Keratinocyte (primary cell): ENCODE data around the gene ANO7. TPM values are rescaled to one million over a fixed set of nuclear protein-coding genes. Genes with fewer than 3 reads are reported as not detected.

Source experiments
- DNase-seq: peaks from one replicate; pipeline ENCODE4 v3.0.0-alpha.2; 2011; ENCODE audit warnings: low read depth, missing footprints, low spot score
- FAIRE-seq: peaks from 2 replicates; lab custom pipeline; 2011; peaks lifted over from hg19 to GRCh38; lab: Jason Lieb, UNC
- H2AFZ ChIP-seq: 2 replicates; pipeline ENCODE4 v1.6.0; 2012; ENCODE audit warnings: low read length, control low read depth, inconsistent platforms; ENCODE audit not compliant: control insufficient read depth
- H3K27ac ChIP-seq: 2 replicates; pipeline ENCODE4 v1.5.1; 2011; ENCODE audit warnings: low read length; ENCODE audit not compliant: control insufficient read depth, insufficient read depth
- H3K27me3 ChIP-seq: 3 replicates; pipeline ENCODE4 v1.6.0; 2011; ENCODE audit warnings: low read length; ENCODE audit not compliant: control insufficient read depth, insufficient read depth; ENCODE audit errors: extremely low read depth
- H3K36me3 ChIP-seq, 2 experiments: 2 replicates in 1 of 2; 3 replicates in 1 of 2; pipeline ENCODE4 v1.5.1; 2011; ENCODE audit warnings: low read length in 2 of 2, mild to moderate bottlenecking in 1 of 2; ENCODE audit not compliant: control insufficient read depth in 2 of 2, insufficient read depth in 2 of 2; ENCODE audit errors: extremely low read depth in 1 of 2
- H3K4me1 ChIP-seq: 3 replicates; pipeline ENCODE4 v1.5.1; 2011; ENCODE audit warnings: low read length; ENCODE audit not compliant: control insufficient read depth, insufficient read depth; ENCODE audit errors: extremely low read depth
- H3K4me2 ChIP-seq: 3 replicates; pipeline ENCODE4 v1.6.0; 2011; ENCODE audit warnings: low read depth, low read length; ENCODE audit not compliant: control insufficient read depth, insufficient read depth; ENCODE audit errors: extremely low read depth
- H3K4me3 ChIP-seq, 3 experiments: fragments of 200-600 bp in 1 of 3; sonication (generic) in 1 of 3; 2 replicates in 2 of 3; 3 replicates in 1 of 3; pipeline ENCODE4 v1.5.1; 2011 to 2016; ENCODE audit warnings: low read length in 3 of 3, mild to moderate bottlenecking in 3 of 3, control low read depth in 2 of 3, inconsistent platforms in 1 of 3, low read depth in 1 of 3, mixed read lengths in 1 of 3, mixed run types in 1 of 3, moderate library complexity in 1 of 3; ENCODE audit not compliant: control insufficient read depth in 2 of 3, insufficient read depth in 2 of 3; ENCODE audit errors: extremely low read depth in 1 of 3
- H3K79me2 ChIP-seq: 2 replicates; pipeline ENCODE4 v1.6.0; 2012; ENCODE audit warnings: low read length; ENCODE audit not compliant: control insufficient read depth, insufficient read depth
- H3K9ac ChIP-seq: 3 replicates; pipeline ENCODE4 v1.6.0; 2011; ENCODE audit warnings: low read length; ENCODE audit not compliant: control insufficient read depth, insufficient read depth; ENCODE audit errors: extremely low read depth
- H3K9me1 ChIP-seq: 3 replicates; pipeline ENCODE4 v1.6.0; 2011; ENCODE audit warnings: low read length; ENCODE audit not compliant: control insufficient read depth, insufficient read depth; ENCODE audit errors: extremely low read depth
- H3K9me3 ChIP-seq: 2 replicates; pipeline ENCODE4 v1.5.1; 2012; ENCODE audit warnings: low read depth, low read length; ENCODE audit not compliant: control insufficient read depth
- H4K20me1 ChIP-seq: 3 replicates; pipeline ENCODE4 v1.6.0; 2011; ENCODE audit warnings: low read length; ENCODE audit not compliant: control insufficient read depth, insufficient read depth; ENCODE audit errors: extremely low read depth
- EZH2 ChIP-seq: IDR thresholded peaks from one replicate; pipeline ENCODE4 v1.6.1; 2012; ENCODE audit warnings: inconsistent platforms, mild to moderate bottlenecking, low read length, moderate library complexity
- dilution Hi-C: fragments of 300-500 bp; cut with MboI; formaldehyde crosslinking; loops from one replicate; pipeline ENCODE4 v1.7.0; 2020; ENCODE audit warnings: low sequenced_read_pairs; ENCODE audit not compliant: extremely low pct_ligation_motif_present
- polyA plus RNA-seq, 5 experiments: library from polyadenylated mRNA; depleted of rRNA in 3 of 5; stranded (reverse) in 3 of 5; stranded (forward) in 1 of 5; unstranded in 1 of 5; fragments of >200 nt; gene quantifications; 1 replicate in 1 of 5; 2 replicates in 3 of 5; 3 replicates in 1 of 5; pipeline versions ENCODE4 v1.2.1 to v1.2.3, GENCODE V29; 2011 to 2012; ENCODE audit warnings: missing spikeins in 2 of 5, low read depth in 1 of 5, low replicate concordance in 1 of 5
- TF ChIP-seq, protein P1 (sequence below), 3 experiments: IDR thresholded peaks in 1 of 3; conservative IDR thresholded peaks in 1 of 3; optimal IDR thresholded peaks in 1 of 3; 2 replicates in 2 of 3; 3 replicates in 1 of 3; pipeline versions ENCODE3 to v1.5.1; 2011; ENCODE audit warnings: low read length in 3 of 3, mild to moderate bottlenecking in 3 of 3, moderate library complexity in 2 of 3, control low read depth in 1 of 3, inconsistent platforms in 1 of 3; ENCODE audit not compliant: insufficient read depth in 2 of 3; ENCODE audit errors: extremely low read depth in 1 of 3

ANO7 gene
- polyA plus RNA-seq, 1 donor (not counting 4 experiments of a cell fraction or from before 2014, with no cell fraction given): 0.14 TPM

GRCh38 chr2:241149675-241149924, 38.9 kb upstream of the ANO7 start:
- Histone ChIP-seq H3K4me1 (peaks cover 16% of the 10 kb centered on the region), H3K9me1 (no peaks in the 10 kb centered on the region), H3K79me2 (peaks cover 19% of the 10 kb centered on the region), H3K9ac (peak overlapping the region; percentile 84), H2AFZ (peak overlapping the region; percentile 100), H4K20me1 (no peaks in the 10 kb centered on the region), H3K27ac (peak overlapping the region; percentile 36), H3K4me2 (peak overlapping the region; percentile 85), H3K36me3 (peaks cover 0 to 5% of the 10 kb centered on the region in 2 experiments), H3K4me3 (peak overlapping the region; percentile 78 to 88 (median 81)), H3K9me3 (no peaks in the 10 kb centered on the region), H3K27me3 (no peaks in the 10 kb centered on the region)
- dilution Hi-C loops: no loop called here
- no peak for TF ChIP-seq EZH2
- TF ChIP-seq, protein P1, sequence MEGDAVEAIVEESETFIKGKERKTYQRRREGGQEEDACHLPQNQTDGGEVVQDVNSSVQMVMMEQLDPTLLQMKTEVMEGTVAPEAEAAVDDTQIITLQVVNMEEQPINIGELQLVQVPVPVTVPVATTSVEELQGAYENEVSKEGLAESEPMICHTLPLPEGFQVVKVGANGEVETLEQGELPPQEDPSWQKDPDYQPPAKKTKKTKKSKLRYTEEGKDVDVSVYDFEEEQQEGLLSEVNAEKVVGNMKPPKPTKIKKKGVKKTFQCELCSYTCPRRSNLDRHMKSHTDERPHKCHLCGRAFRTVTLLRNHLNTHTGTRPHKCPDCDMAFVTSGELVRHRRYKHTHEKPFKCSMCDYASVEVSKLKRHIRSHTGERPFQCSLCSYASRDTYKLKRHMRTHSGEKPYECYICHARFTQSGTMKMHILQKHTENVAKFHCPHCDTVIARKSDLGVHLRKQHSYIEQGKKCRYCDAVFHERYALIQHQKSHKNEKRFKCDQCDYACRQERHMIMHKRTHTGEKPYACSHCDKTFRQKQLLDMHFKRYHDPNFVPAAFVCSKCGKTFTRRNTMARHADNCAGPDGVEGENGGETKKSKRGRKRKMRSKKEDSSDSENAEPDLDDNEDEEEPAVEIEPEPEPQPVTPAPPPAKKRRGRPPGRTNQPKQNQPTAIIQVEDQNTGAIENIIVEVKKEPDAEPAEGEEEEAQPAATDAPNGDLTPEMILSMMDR (optimal IDR thresholded peaks at IDR 0.05 in 1 of 3, IDR thresholded peaks at IDR 0.05 in 1 of 3, conservative IDR thresholded peaks at IDR 0.05 in 1 of 3; ENCODE audit: extremely low read depth in 1 of 3, insufficient read depth in 2 of 3, low read length in 3 of 3): no peak
- no peak for DNase-seq
- FAIRE-seq: no peak

DNA sequence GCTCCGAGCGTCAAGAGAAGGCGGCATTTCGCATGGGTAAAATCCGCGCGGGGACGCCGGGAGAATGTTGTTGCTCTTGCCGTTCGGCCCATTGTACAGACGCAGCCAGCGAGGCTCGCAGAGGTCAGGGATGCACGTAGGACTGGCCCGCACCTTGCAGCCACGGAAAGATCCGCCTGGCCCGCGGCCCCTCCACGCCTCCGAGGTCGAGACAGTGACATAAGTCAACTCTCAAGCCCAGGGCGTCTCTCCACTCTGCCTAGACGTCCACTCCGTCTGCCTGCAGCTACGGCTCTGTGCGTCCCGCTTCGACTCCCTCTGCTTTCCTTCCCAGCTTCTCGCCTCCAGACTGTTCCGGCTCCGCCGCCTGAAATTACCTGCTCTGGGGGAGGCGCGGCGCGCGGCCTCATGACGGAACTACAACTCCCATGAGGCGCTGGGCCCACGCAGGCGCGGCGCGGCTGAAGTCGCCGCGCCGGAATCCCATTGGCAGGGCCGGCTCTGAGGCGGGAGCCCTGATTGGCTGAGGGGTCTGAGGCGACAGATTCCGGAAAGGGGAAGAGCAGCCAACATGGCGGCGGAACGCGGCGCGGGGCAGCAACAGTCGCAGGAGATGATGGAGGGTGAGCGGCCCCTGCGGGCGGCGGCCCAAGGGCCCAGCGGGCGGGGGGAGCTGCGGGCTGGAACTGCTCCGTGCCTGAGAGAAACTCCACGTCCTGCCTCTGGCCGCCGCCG, 38.4 kb upstream of the ANO7 start, which contains the start of gene PPP1R7:
Gene PPP1R7, plus strand, starts transcription at position 543 of the 735 bp plus-strand sequence. Its CDS starts 29 bp downstream, at position 572.
- Histone ChIP-seq H3K9me1 (no peaks in the 10 kb centered on the region), H2AFZ (peak within 1 kb of the TSS; percentile 100), H3K79me2 (peaks cover 19% of the 10 kb centered on the region), H3K27me3 (no peaks in the 10 kb centered on the region), H3K9ac (peak within 1 kb of the TSS; percentile 84), H4K20me1 (no peaks in the 10 kb centered on the region), H3K4me2 (peak within 1 kb of the TSS; percentile 85), H3K4me3 (peak within 1 kb of the TSS; percentile 78 to 88 (median 81)), H3K36me3 (peaks cover 4 to 6% of the 10 kb centered on the region in 2 experiments), H3K27ac (peak within 1 kb of the TSS; percentile 76), H3K4me1 (peaks cover 16% of the 10 kb centered on the region), H3K9me3 (no peaks in the 10 kb centered on the region)
- FAIRE-seq (no peak), DNase-seq (peak; percentile 66)
- no peak for TF ChIP-seq EZH2
- TF ChIP-seq, protein P1 (optimal IDR thresholded peaks at IDR 0.05 in 1 of 3, IDR thresholded peaks at IDR 0.05 in 1 of 3, conservative IDR thresholded peaks at IDR 0.05 in 1 of 3; ENCODE audit: extremely low read depth in 1 of 3, insufficient read depth in 2 of 3, low read length in 3 of 3): peak in 1 of 3 experiments; percentile 13
- dilution Hi-C loops: no loop called here
